Mesenchymal stem cell (in vitro differentiated cells and primary cell): ENCODE data around the gene CLIC4.

Experiments used
- DNase-seq: peaks from one replicate; pipeline ENCODE4 v3.0.0-alpha.2; 2013
- H2AFZ ChIP-seq: one replicate; pipeline ENCODE4 v1.6.1; 2013; ENCODE audit warnings: low read depth, mild to moderate bottlenecking, control low read depth, inconsistent platforms, low read length, moderate library complexity
- H2AK5ac ChIP-seq: 2 replicates; pipeline ENCODE4 v1.6.1; 2013; ENCODE audit warnings: low read length, moderate library complexity, mild to moderate bottlenecking, inconsistent platforms; ENCODE audit not compliant: severe bottlenecking
- H2BK120ac ChIP-seq: one replicate; pipeline ENCODE4 v1.6.1; 2013; ENCODE audit warnings: low read depth, mild to moderate bottlenecking, inconsistent platforms, low read length, moderate library complexity
- H2BK12ac ChIP-seq, 2 experiments: one replicate each; pipeline ENCODE4 v1.6.1; 2013; ENCODE audit warnings: inconsistent platforms in 2 of 2, low read length in 2 of 2, mild to moderate bottlenecking in 2 of 2, moderate library complexity in 2 of 2, control low read depth in 1 of 2
- H2BK15ac ChIP-seq: one replicate; pipeline ENCODE4 v1.6.1; 2013; ENCODE audit warnings: mild to moderate bottlenecking, low read depth, inconsistent platforms; ENCODE audit not compliant: poor library complexity, severe bottlenecking
- H2BK5ac ChIP-seq: 2 replicates; pipeline ENCODE4 v1.6.1; 2013; ENCODE audit warnings: low read depth, mild to moderate bottlenecking, low read length, control low read depth, inconsistent platforms; ENCODE audit not compliant: poor library complexity, severe bottlenecking
- H3K14ac ChIP-seq, 2 experiments: one replicate each; pipeline ENCODE4 v1.6.1; 2013; ENCODE audit warnings: inconsistent platforms in 2 of 2, low read length in 2 of 2, control low read depth in 1 of 2, mild to moderate bottlenecking in 1 of 2, moderate library complexity in 1 of 2
- H3K18ac ChIP-seq, 2 experiments: one replicate each; pipeline ENCODE4 v1.6.1; 2013; ENCODE audit warnings: inconsistent platforms in 2 of 2, low read length in 2 of 2, control low read depth in 1 of 2, low read depth in 1 of 2, mild to moderate bottlenecking in 1 of 2
- H3K23ac ChIP-seq, 2 experiments: one replicate each; pipeline ENCODE4 v1.6.1; 2013; ENCODE audit warnings: inconsistent platforms in 2 of 2, low read length in 2 of 2, mild to moderate bottlenecking in 2 of 2, moderate library complexity in 2 of 2, control low read depth in 1 of 2
- H3K27ac ChIP-seq: 2 replicates; pipeline ENCODE4 v1.5.1; 2013; ENCODE audit warnings: mild to moderate bottlenecking, moderate library complexity, low read length, control low read depth, inconsistent platforms; ENCODE audit not compliant: poor library complexity, severe bottlenecking
- H3K27me3 ChIP-seq, 2 experiments: 2 replicates each; pipeline versions ENCODE4 v1.6.1 to v1.7.0; 2013; ENCODE audit warnings: low read length in 2 of 2, mild to moderate bottlenecking in 2 of 2, moderate library complexity in 2 of 2, control low read depth in 1 of 2, inconsistent platforms in 1 of 2; ENCODE audit not compliant: control insufficient read depth in 1 of 2, insufficient read depth in 1 of 2
- H3K36me3 ChIP-seq, 2 experiments: 2 replicates each; pipeline versions ENCODE4 v1.6.1 to v1.7.0; 2013; ENCODE audit warnings: low read length in 2 of 2, control low read depth in 1 of 2, inconsistent platforms in 1 of 2, low read depth in 1 of 2, mild to moderate bottlenecking in 1 of 2; ENCODE audit not compliant: insufficient read depth in 2 of 2, control insufficient read depth in 1 of 2
- H3K4ac ChIP-seq, 2 experiments: one replicate each; pipeline ENCODE4 v1.6.1; 2013; ENCODE audit warnings: inconsistent platforms in 2 of 2, low read length in 2 of 2, mild to moderate bottlenecking in 2 of 2, moderate library complexity in 2 of 2, control low read depth in 1 of 2, low read depth in 1 of 2
- H3K4me1 ChIP-seq: 2 replicates; pipeline ENCODE4 v1.6.1; 2013; ENCODE audit warnings: low read depth, low read length, control low read depth; ENCODE audit not compliant: control insufficient read depth, insufficient read depth
- H3K4me2 ChIP-seq: 2 replicates; pipeline ENCODE4 v1.6.1; 2013; ENCODE audit warnings: low read length, mild to moderate bottlenecking, inconsistent platforms; ENCODE audit not compliant: poor library complexity, severe bottlenecking
- H3K4me3 ChIP-seq, 2 experiments: 2 replicates each; pipeline versions ENCODE4 v1.5.1 to v1.7.0; 2013; ENCODE audit warnings: low read length in 2 of 2, mild to moderate bottlenecking in 2 of 2, control low read depth in 1 of 2, low read depth in 1 of 2; ENCODE audit not compliant: insufficient read depth in 1 of 2
- H3K79me1 ChIP-seq: replicated peaks from 2 replicates; pipeline ENCODE4 v1.6.1; 2013; ENCODE audit warnings: mild to moderate bottlenecking, control low read depth, low read length, inconsistent platforms; ENCODE audit not compliant: poor library complexity, severe bottlenecking
- H3K9ac ChIP-seq: 2 replicates; pipeline ENCODE4 v1.7.0; 2013; ENCODE audit warnings: mild to moderate bottlenecking, low read length, moderate library complexity
- H3K9me3 ChIP-seq: 2 replicates; pipeline ENCODE4 v1.7.0; 2013; ENCODE audit warnings: mild to moderate bottlenecking, low read length; ENCODE audit not compliant: control insufficient read depth
- H4K8ac ChIP-seq: one replicate; pipeline ENCODE4 v1.6.1; 2013; ENCODE audit warnings: inconsistent platforms, mild to moderate bottlenecking, low read length, moderate library complexity
- H4K91ac ChIP-seq: one replicate; pipeline ENCODE4 v1.6.1; 2013; ENCODE audit warnings: mild to moderate bottlenecking, low read length, inconsistent platforms
- WGBS: methylation state at CpG from one replicate; pipeline ENCODE4 v1.1.7; 2013; ENCODE audit warnings: mixed read lengths; 5-methylcytosine and 5-hydroxymethylcytosine counted together

Gene CLIC4

DNA sequence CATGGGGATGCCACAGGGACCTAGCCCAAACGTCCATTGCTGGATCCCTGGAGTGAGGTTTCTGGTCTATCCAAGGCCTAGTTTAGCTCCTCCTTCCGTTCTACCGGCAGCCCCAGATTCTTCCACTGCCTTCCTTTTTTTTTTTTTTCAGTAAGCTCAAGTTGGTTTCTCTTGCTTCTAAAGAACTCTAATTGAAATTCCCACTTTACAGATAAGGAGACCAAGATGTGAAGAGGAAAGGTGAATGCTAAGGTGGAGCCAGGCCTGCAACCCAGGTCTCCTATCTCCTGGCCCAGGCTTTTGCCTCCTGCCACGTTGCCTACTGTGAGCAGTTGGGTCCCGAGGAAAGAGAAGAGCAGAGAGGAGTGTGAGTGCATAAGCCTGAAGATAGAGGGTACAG is 31.5 kb upstream of the CLIC4 start:
- Histone ChIP-seq H2BK12ac (no peak overlapping the region), H2AFZ (no peak overlapping the region), H3K4me3 (no peak overlapping the region), H3K27ac (peak overlapping the region; percentile 39), H2BK5ac (no peak overlapping the region), H3K27me3 (no peaks in the 10 kb centered on the region), H4K8ac (peak overlapping the region; percentile 92), H4K91ac (peak overlapping the region; percentile 9), H2AK5ac (peak overlapping the region; percentile 81), H3K23ac (no peak overlapping the region), H3K9me3 (no peaks in the 10 kb centered on the region), H3K9ac (no peak overlapping the region), H3K79me1 (no peaks in the 10 kb centered on the region), H3K4me1 (peaks cover 15% of the 10 kb centered on the region), H3K36me3 (no peaks in the 10 kb centered on the region), H3K18ac (no peak overlapping the region), H3K4me2 (no peak overlapping the region), H2BK15ac (no peak overlapping the region), H2BK120ac (peak overlapping the region; percentile 27), H3K14ac (no peak overlapping the region), H3K4ac (peak overlapping the region in 1 of 2 experiments; percentile 75)
- no peak for DNase-seq
- 51% methylated on average over 4 of the region's 5 CpGs for WGBS

DNA sequence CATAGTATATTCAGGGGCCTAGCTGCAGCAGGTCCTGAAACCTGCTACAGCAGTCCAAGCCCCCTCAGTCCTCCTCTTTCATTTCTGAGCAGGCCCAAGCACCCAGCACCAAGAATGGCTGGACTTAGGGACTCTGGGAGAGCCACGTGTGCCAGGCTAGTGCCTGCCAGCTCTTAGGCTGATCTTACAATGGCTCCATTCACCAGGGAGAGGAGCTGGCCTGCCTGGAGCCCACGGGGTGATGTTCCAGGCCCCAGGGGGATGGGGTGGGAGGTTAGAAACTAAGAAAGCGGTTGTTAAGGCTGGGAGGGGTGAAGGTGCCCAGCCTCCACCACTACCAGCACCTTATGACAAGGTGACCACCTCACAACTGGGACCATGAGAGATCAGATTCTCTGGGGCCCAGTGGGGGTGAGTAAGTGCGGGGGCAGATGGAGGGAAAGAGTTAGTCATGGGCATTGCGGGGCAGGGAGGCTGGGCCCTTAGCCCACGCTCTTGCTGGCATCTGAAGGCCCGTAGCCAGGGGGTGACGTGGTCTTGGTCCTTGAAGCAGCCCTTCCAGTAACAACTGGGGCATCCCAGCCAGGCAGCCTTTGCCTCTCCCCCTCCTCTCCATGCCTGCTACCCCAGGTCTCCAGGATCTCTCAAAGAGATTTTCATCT is 30.3 kb upstream of the CLIC4 start:
- Histone ChIP-seq H3K4me2 (no peak overlapping the region), H3K23ac (no peak overlapping the region), H3K36me3 (no peaks in the 10 kb centered on the region), H2BK5ac (no peak overlapping the region), H4K91ac (no peak overlapping the region), H3K18ac (no peak overlapping the region), H4K8ac (no peak overlapping the region), H3K9me3 (no peaks in the 10 kb centered on the region), H3K27ac (no peak overlapping the region), H3K14ac (no peak overlapping the region), H2BK15ac (no peak overlapping the region), H3K79me1 (no peaks in the 10 kb centered on the region), H3K4me1 (peaks cover 19% of the 10 kb centered on the region), H3K4me3 (no peak overlapping the region), H2AFZ (no peak overlapping the region), H2AK5ac (peak overlapping the region; percentile 74), H3K27me3 (no peaks in the 10 kb centered on the region), H3K9ac (no peak overlapping the region), H2BK120ac (no peak overlapping the region), H3K4ac (no peak overlapping the region), H2BK12ac (peak overlapping the region; percentile 28 to 33)
- WGBS, result 98% methylated on average over 7 of the region's 8 CpGs
- no peak for DNase-seq

DNA sequence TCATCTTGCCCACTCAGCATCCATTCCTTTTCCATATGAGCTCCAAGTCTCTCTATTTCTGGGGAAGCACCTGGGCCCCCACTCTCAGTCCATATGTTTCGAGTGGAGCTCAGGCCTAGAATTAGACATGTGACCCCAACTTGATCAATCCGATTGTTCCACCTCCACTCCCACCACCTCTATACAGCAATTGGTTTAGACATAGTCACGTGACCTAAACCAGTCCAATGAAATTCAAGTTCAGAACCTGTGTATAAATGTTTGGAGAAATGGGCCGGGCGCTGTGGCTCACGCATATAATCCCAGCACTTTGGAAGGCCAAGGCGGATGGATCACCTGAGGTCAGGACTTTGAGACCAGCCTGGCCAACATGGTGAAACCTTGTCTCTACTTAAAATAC is 29.6 kb upstream of the CLIC4 start:
- Histone ChIP-seq H3K4me2 (no peak overlapping the region), H3K4me3 (no peak overlapping the region), H3K14ac (no peak overlapping the region), H2AK5ac (no peak overlapping the region), H2BK120ac (no peak overlapping the region), H3K79me1 (no peaks in the 10 kb centered on the region), H3K9ac (no peak overlapping the region), H2BK12ac (no peak overlapping the region), H2AFZ (no peak overlapping the region), H3K9me3 (no peaks in the 10 kb centered on the region), H4K8ac (no peak overlapping the region), H3K4me1 (peaks cover 22% of the 10 kb centered on the region), H3K23ac (no peak overlapping the region), H3K36me3 (no peaks in the 10 kb centered on the region), H3K4ac (no peak overlapping the region), H3K27me3 (no peaks in the 10 kb centered on the region), H2BK15ac (peak overlapping the region; percentile 2), H3K18ac (no peak overlapping the region), H2BK5ac (no peak overlapping the region), H4K91ac (no peak overlapping the region), H3K27ac (no peak overlapping the region)
- no peak for DNase-seq
- 97% methylated on average over 7 of the region's 7 CpGs for WGBS

DNA sequence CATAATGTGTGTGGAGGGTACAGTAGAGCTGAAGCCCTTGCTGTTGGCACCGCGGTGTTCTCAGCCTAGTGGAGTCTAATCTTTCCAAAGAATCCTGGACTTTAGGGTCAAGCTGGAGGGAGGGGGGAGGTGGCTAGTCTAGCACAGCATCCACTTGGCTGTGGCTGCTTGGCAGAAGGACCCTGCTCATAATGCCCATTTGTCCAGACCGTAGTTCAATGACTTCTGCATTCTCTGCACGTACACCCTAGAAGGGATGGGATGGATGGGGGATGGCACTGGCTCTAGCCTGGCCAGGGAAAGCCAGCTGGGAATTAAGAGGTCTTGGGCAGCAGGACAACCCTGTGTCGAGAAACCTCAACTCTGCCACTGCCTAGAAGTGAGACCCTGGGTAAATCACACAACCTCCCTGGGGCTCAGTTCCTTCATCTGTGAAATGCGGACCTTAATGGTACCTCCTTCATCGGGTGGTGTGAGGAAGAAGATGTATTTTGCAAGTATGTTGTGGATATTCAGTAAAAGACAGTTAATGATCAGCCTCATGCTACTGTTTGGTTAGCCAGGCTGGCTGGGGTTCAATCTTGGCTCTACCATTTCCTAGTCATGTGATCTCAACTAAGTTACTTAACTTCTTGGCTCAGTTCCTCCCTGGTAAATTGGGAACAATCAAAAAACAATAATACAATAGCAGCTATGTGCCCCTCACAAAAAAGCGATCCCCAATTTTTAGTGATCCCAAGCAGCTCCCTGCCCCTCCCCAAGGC is 27.2 kb upstream of the CLIC4 start:
- Histone ChIP-seq H3K4me2 (no peak overlapping the region), H3K36me3 (no peaks in the 10 kb centered on the region), H3K9ac (no peak overlapping the region), H2BK5ac (no peak overlapping the region), H3K79me1 (no peaks in the 10 kb centered on the region), H3K4me1 (peaks cover 18% of the 10 kb centered on the region), H3K23ac (no peak overlapping the region), H2BK15ac (peak overlapping the region; percentile 55), H2BK120ac (no peak overlapping the region), H2AK5ac (peak overlapping the region; percentile 71), H3K27ac (no peak overlapping the region), H3K4me3 (no peak overlapping the region), H3K27me3 (no peaks in the 10 kb centered on the region), H3K9me3 (no peaks in the 10 kb centered on the region), H4K8ac (peak overlapping the region; percentile 51), H3K14ac (no peak overlapping the region), H2AFZ (no peak overlapping the region), H3K4ac (peak overlapping the region in 1 of 2 experiments; percentile 24), H4K91ac (peak overlapping the region; percentile 14), H2BK12ac (peak overlapping the region in 1 of 2 experiments; percentile 12), H3K18ac (peak overlapping the region in 1 of 2 experiments; percentile 0)
- no peak for DNase-seq
- 98% methylated on average over 8 of the region's 8 CpGs for WGBS
